Activated gamma-delta T cell treated with anti-CD3 and anti-CD28 coated beads, Interleukin-2, amount 50 U/mL, for 16 hours (primary cell): ENCODE results near the gene RIMS1.

Source experiments
- DNase-seq: peaks from one replicate; pipeline ENCODE4 v3.0.0-alpha.2; 2020; ENCODE audit warnings: low read depth

The RIMS1 gene

GRCh38 chr6:72414657-72415056 lies 528.3 kb downstream of the RIMS1 start:
- DNase-seq, result no peak

- no peak for DNase-seq
Measured at GRCh38 chr6:72416744-72417465, 530.6 kb downstream of the RIMS1 start.

GRCh38 chr6:72417759-72418158 lies 531.4 kb downstream of the RIMS1 start:
- DNase-seq, result no peak

GRCh38 chr6:72418495-72418894 lies 532.1 kb downstream of the RIMS1 start:
- no peak for DNase-seq

- no peak for DNase-seq
Measured at GRCh38 chr6:72419966-72420365, 533.6 kb downstream of the RIMS1 start.

GRCh38 chr6:72420409-72420808 lies 534.1 kb downstream of the RIMS1 start:
- no peak for DNase-seq

- DNase-seq, result no peak
Measured at GRCh38 chr6:72421387-72421786, 535.0 kb downstream of the RIMS1 start.

GRCh38 chr6:72422171-72422570 lies 535.8 kb downstream of the RIMS1 start:
- DNase-seq, result no peak

GRCh38 chr6:72424476-72424875 lies 538.1 kb downstream of the RIMS1 start:
- no peak for DNase-seq

- DNase-seq, result no peak
Measured at GRCh38 chr6:72425003-72425681, 538.8 kb downstream of the RIMS1 start.

GRCh38 chr6:72440611-72441010 lies 554.3 kb downstream of the RIMS1 start:
- DNase-seq, result no peak

GRCh38 chr6:72446430-72446829 lies 560.1 kb downstream of the RIMS1 start:
- no peak for DNase-seq
